Head of caudate nucleus (tissue), 42 donors: ENCODE results near the gene IGSF6.
A peak's percentile ranks its signal among the peaks of the same experiment; 100 is the strongest.
"Not testable (repeated sequence)": the region's sequence is repeated elsewhere in the genome, so short reads cannot be mapped to it uniquely, and the experiment has no call there.

ENCODE experiments used
- DNase-seq, 42 donors: peaks; one replicate each; pipeline versions ENCODE4 v3.0.0 to v3.0.0-alpha.2; 2020 to 2021; ENCODE audit warnings: mixed read lengths in 7 of 42
- intact Hi-C: fragments of 100-400 bp; cut with DNase I; formaldehyde crosslinking; loops from one replicate; pipeline ENCODE4 v1.15.0; 2022

IGSF6 gene

GRCh38 chr16:21656795-21657768, 4.7 kb upstream of the IGSF6 start:
- intact Hi-C loops = loop anchor here (5.0 kb wide), 1 partner anchor 50 kb away; no protein-coding TSS in a partner anchor
- DNase-seq = peak in 22 of 42 donors; percentile 21 to 77 (median 47)

GRCh38 chr16:21654881-21655280, 2.5 kb upstream of the IGSF6 start:
- DNase-seq = peak in 3 of 42 donors; percentile 26 to 40 (median 27)
- intact Hi-C loops = loop anchor here (5.0 kb wide), 1 partner anchor 52 kb away; no protein-coding TSS in a partner anchor

- intact Hi-C loops = no loop called here
- DNase-seq = peak in 1 of 42 donors; percentile 21
Measured at GRCh38 chr16:21654466-21654865, 2.1 kb upstream of the IGSF6 start.

GRCh38 chr16:21653571-21653970, 1.2 kb upstream of the IGSF6 start:
- intact Hi-C loops = no loop called here
- DNase-seq = peak in 2 of 42 donors; percentile 9 to 42

GRCh38 chr16:21651515-21651914, 893 bp downstream of the IGSF6 start:
- intact Hi-C loops = no loop called here

GRCh38 chr16:21650521-21650920, 1.9 kb downstream of the IGSF6 start:
- intact Hi-C loops = no loop called here

More at GRCh38 chr16:21651515-21651914, 893 bp downstream of the IGSF6 start:
- no peak for DNase-seq

GRCh38 chr16:21649826-21650406, 2.5 kb downstream of the IGSF6 start:
- intact Hi-C loops, DNase-seq: not testable (repeated sequence)

More at GRCh38 chr16:21650521-21650920, 1.9 kb downstream of the IGSF6 start:
- DNase-seq = peak in 17 of 42 donors; percentile 14 to 69 (median 47)

- intact Hi-C loops = no loop called here
- DNase-seq = peak in 1 of 42 donors; percentile 39
Measured at GRCh38 chr16:21647562-21648164, 4.7 kb downstream of the IGSF6 start.

GRCh38 chr16:21646721-21647561, 5.5 kb downstream of the IGSF6 start:
- intact Hi-C loops = no loop called here
- DNase-seq = peak in 1 of 42 donors; percentile 34

- DNase-seq = peak in 1 of 42 donors; percentile 37
- intact Hi-C loops = no loop called here
Measured at GRCh38 chr16:21646091-21646490, 6.3 kb downstream of the IGSF6 start.

GRCh38 chr16:21645261-21645721, 7.1 kb downstream of the IGSF6 start:
- intact Hi-C loops = no loop called here
- DNase-seq = peak in 1 of 42 donors; percentile 34

GRCh38 chr16:21644674-21645073, 7.7 kb downstream of the IGSF6 start:
- DNase-seq = no peak
- intact Hi-C loops = no loop called here

- intact Hi-C loops = no loop called here
- peak in 1 of 42 donors; percentile 1 for DNase-seq
Measured at GRCh38 chr16:21643785-21644184, 8.6 kb downstream of the IGSF6 start.

GRCh38 chr16:21642861-21643260, 9.5 kb downstream of the IGSF6 start:
- intact Hi-C loops = no loop called here
- no peak for DNase-seq

- intact Hi-C loops = no loop called here
- DNase-seq = peak in 1 of 42 donors; percentile 22
Measured at GRCh38 chr16:21641916-21642315, 10.5 kb downstream of the IGSF6 start.

GRCh38 chr16:21639493-21639892, 12.9 kb downstream of the IGSF6 start:
- intact Hi-C loops = no loop called here
- DNase-seq = no peak

GRCh38 chr16:21638573-21638975, 13.8 kb downstream of the IGSF6 start:
- intact Hi-C loops = no loop called here
- DNase-seq = no peak
